ENCODE measurements around the gene ACKR1.

ACKR1 gene

GRCh38 chr1:159223004-159223403 lies 18.3 kb downstream of the ACKR1 start:
- DNase-seq, result no peak

- DNase-seq, result no peak
Observed at GRCh38 chr1:159228554-159228953, 23.9 kb downstream of the ACKR1 start.

- no peak for DNase-seq
Observed at GRCh38 chr1:159229260-159229885, 24.7 kb downstream of the ACKR1 start.

- DNase-seq, result no peak
Observed at GRCh38 chr1:159229896-159230295, 25.2 kb downstream of the ACKR1 start.

GRCh38 chr1:159239551-159240220 lies 35.0 kb downstream of the ACKR1 start:
- no peak for DNase-seq

GRCh38 chr1:159247266-159247665 lies 42.6 kb downstream of the ACKR1 start:
- DNase-seq, result no peak

GRCh38 chr1:159248311-159248710 lies 43.6 kb downstream of the ACKR1 start:
- no peak for DNase-seq

GRCh38 chr1:159250638-159251216 lies 46.1 kb downstream of the ACKR1 start:
- DNase-seq, result no peak

All from SHP77 treated with DMSO at 0.1 percent for 48 hours (cell line).